ENCODE measurements around the gene RDH12. TPM values are rescaled to one million over a fixed set of nuclear protein-coding genes. Genes with fewer than 3 reads are reported as not detected.
"Not testable (repeated sequence)": the region's sequence is repeated elsewhere in the genome, so short reads cannot be mapped to it uniquely, and the experiment has no call there.

The RDH12 gene
- not detected for total RNA-seq
- long read RNA-seq: 0 reads

GRCh38 chr14:67701492-67701891 lies at the start of gene RDH12:
TSS of gene RDH12 (plus strand) at chr14:67701886. CDS start at chr14:67722643, 20,757 bp downstream.
- DNase-seq; ATAC-seq; intact Hi-C loops (cut with micrococcal nuclease): not testable (repeated sequence)

DNA sequence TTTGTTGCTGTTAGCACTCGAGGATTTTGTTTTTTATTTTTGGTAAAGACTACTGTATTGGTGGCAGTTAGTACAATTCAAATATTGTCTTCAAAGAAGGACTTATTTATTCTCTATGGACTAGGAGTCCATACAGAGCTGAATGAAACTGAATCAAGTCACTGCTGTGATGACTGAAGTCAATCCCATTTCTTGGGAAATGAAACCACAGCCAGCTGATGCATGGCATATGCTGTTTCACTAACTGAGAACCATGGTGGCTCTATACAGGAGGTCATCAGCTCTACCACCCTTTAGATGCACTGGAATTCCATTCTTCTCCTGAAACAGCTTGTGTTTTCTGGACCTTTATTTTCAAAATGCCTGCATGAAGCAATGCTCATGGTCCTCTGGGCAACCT lies 49.5 kb upstream of the RDH12 start:
- no peak for ATAC-seq
- intact Hi-C loops (cut with micrococcal nuclease): no loop called here
- no peak for DNase-seq

DNA sequence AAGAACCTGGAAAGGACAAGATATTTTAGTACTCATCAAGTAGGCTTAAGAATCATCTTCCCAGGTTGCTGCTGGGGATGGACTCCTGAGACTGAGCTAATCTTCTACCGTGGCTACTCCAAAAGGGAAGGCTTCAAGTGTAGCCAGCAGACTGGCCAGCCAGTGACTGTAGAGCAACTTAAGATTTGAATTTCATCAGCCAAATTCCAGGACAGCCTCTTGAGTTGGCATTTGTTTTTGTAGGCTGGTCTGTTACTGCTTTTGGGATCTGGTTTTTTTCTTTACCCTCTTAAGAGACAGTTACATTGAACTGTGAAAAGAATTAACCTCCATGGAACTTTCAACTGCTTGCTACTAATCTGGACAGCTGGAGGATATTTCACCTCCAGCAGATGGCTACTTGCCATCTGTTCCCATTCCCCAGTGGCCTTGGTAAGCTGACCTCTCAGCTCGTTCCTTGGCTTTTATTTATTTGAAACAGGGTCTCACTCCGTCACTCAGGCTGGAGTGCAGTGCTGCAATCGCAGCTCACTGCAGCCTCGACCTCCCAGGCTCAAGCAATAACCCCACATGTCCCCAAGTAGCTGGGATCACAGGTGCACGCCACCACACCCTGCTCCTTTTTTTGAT lies 47.9 kb upstream of the RDH12 start:
- no peak for ATAC-seq
- intact Hi-C loops (cut with micrococcal nuclease): no loop called here

DNA sequence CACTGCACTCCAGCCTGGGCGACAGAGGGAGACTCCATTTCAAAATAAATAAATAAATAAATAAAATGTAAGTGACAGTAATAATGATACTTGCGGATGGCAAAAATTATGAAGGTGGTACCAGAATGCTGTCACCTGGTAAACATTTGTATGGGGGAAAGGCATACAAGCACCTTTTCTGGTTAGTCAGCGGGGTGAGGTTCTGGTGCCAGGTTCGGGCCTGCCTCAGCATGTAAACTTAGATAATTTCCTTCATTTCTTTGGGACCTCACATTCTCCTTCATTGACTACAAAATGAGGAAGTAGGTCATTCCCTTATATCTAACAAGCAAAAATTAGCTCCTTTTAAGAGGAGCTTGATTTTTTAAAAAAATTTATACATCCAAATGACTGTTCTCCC lies 38.1 kb upstream of the RDH12 start:
- ATAC-seq (no peak), DNase-seq (no peak)
- intact Hi-C loops (cut with micrococcal nuclease): no loop called here

More for the DNA sequence above, 47.9 kb upstream of the RDH12 start:
- no peak for DNase-seq

DNA sequence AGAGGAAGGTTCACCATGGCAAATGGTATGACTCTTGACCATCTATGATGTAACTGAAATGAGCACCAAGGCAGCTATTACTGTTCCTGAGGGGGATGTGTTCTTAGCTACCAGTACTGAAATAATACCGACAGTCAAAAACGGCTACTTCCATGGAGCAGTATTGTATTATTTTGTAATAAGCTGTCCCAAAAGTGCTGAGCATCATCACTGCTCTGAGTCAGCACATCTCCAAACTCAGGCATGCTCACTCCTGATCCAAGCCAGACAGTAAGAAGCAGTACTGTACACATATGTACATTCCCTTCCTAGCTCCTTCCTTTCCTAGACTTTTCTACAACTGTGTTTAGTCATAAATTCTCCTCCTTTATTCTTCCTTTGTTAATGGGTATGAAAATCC lies 35.8 kb upstream of the RDH12 start:
- no peak for ATAC-seq
- DNase-seq: no peak
- intact Hi-C loops (cut with micrococcal nuclease): loop anchor here (5.0 kb wide), 1 partner anchor 49 kb away; the partner anchor contains the start of gene ARG2

GRCh38 chr14:67666750-67667449 lies 34.8 kb upstream of the RDH12 start:
- DNase-seq: no peak
- ATAC-seq: peak; percentile 72
- intact Hi-C loops (cut with micrococcal nuclease): loop anchor here (5.0 kb wide), 1 partner anchor 50 kb away; the partner anchor contains the start of gene ARG2

GRCh38 chr14:67668559-67668958 lies 33.1 kb upstream of the RDH12 start:
- no peak for DNase-seq
- ATAC-seq: no peak
- intact Hi-C loops (cut with micrococcal nuclease): loop anchor here (5.0 kb wide), 1 partner anchor 51 kb away; the partner anchor contains the start of gene ARG2

DNA sequence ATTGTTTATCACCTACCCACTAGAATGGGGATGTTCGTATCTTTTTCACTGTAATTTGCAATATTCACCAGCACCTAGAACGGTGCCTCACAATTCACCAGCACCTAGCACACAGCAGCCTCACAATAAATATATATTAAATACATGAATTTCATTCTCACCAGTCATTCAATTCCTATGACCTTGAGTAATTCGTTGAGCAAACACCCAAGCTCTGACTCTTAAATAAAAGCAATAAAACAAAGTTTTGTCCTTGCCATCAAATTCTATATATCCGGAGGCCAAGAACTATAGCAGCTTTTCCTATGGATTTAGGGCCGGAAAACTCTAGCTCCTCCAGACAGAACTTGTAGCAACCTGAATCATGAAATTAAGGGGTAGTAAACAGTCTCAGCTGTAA lies 28.2 kb upstream of the RDH12 start:
- DNase-seq (no peak), ATAC-seq (no peak)
- intact Hi-C loops (cut with micrococcal nuclease): no loop called here

GRCh38 chr14:67674139-67674479 lies 27.6 kb upstream of the RDH12 start:
- ATAC-seq (peak; percentile 89), DNase-seq (peak; percentile 82)
- intact Hi-C loops (cut with micrococcal nuclease): no loop called here

GRCh38 chr14:67674480-67675218 lies 27.0 kb upstream of the RDH12 start, which contains the start of gene VTI1B:
TSS of gene VTI1B (minus strand) at chr14:67674632. CDS start at chr14:67674489, 143 bp downstream.
- ATAC-seq (peak; percentile 98), DNase-seq (peak; percentile 89)
- intact Hi-C loops (cut with micrococcal nuclease): no loop called here

- intact Hi-C loops (cut with micrococcal nuclease): no loop called here
- ATAC-seq: no peak
- no peak for DNase-seq
These were observed 26.5 kb upstream of the RDH12 start for GRCh38 chr14:67675219-67675582.

DNA sequence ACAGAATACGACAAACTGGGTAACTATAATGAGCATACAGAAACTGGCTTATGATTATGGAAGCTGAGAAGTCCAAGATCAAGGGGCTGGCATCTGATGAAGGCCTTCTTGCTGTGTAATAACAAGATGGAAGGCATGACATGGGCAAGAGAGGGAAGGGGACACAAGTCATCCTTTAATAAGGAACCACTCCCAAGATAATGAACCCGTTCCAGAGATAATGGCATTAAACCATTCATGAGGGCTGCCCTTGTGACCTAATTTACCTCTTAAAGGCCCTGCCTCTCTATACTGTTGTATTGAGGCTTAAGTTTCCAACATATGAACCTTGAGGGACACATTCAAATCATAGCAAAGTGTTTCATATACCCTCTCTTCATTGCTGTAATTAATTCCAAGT lies 22.7 kb upstream of the RDH12 start:
- intact Hi-C loops (cut with micrococcal nuclease): no loop called here
- DNase-seq (no peak), ATAC-seq (no peak)

DNA sequence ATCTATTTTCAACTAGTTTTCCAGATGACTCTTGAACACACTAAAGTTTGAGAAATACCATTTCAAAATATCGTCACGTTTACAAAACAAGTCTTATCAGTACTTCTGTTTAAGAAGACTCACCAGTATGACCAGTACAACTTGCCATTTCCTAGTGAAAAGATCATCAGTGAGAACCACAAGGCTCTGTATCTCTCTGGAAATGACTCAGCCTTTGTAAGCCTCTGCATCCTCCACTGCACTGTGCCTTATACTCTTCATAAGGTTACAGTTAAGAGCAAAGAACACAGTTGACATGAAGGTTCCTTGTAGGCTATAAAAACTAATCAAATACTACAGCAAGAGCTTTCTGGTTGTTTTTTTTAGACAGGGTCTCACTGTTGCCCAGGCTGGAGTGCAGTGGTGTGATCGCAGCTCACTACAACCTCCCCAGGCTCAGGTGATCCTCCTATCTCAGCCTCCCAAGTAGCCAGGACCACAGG lies 21.5 kb upstream of the RDH12 start:
- intact Hi-C loops (cut with micrococcal nuclease): no loop called here
- ATAC-seq: no peak
- no peak for DNase-seq

DNA sequence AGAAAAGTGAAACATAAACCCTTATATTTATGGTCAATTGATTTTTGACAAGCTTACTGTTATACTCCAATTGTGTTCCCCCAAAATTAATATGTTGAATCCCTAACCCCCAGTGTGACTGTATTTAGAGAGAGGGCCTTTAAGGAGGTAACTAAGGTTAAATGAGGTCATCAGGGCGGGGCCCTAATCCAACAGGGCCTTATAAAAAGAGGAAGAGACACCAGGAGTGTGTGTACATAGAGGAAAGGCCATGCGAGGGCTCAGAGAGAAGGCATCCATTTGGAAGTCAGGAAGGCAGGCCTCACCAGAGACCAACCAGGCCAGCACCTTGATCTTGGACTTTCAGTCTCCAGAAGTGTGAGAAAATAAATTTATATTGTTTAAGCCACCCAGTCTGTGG lies 20.7 kb upstream of the RDH12 start:
- intact Hi-C loops (cut with micrococcal nuclease): no loop called here

GRCh38 chr14:67683842-67684241 lies 17.8 kb upstream of the RDH12 start:
- intact Hi-C loops (cut with micrococcal nuclease): no loop called here
- ATAC-seq (no peak), DNase-seq (no peak)

More for the DNA sequence above, 20.7 kb upstream of the RDH12 start:
- no peak for ATAC-seq
- no peak for DNase-seq

DNA sequence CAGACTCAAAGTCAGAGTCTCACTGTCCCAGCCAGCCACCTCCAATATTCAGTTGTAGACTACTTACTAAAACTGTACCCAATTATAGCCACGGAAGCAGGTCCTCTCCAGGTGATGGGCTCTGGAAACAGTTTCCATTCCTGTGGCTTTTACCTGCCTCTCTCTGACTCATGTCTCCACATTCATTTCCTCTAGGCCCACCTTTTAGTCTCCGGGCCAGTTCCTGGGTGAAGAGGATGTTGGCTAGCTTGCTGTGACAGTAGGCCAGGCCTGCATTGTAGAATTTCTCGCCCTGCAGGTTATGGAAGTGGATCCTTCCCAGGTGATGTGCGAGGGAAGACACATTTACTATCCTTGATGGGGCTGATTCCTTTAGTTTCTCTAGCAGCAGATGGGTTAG lies 11.7 kb upstream of the RDH12 start:
- no peak for DNase-seq
- ATAC-seq: no peak
- intact Hi-C loops (cut with micrococcal nuclease): no loop called here

DNA sequence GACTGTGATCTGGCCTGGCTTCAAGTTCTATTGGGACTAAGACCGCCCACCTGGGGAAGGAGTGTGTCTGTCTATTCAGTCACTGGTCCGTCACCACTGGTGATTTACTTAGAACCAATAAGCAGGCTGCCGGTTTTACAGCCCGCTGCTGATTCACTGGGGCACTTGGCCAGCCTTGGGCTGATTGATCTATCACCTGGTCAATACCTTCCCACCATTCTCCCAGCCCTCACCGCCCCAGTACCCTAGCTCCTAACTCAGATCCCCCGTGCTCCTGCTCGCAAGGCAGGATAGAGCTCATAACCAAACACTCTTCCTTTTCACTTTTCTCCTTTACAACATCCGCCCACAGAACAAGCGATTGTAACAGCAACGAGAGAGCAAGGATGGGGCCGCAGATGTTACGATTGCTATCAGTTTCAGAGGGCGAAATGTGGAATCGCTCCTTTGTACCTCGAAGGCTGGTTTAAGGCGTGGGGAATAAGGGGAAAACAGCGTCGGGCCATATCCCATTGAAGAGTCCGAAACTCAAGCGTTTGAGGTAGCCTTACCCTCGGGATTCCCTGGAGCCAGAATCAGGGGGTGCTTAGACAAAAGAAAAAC lies 6.8 kb upstream of the RDH12 start:
- ATAC-seq (peak; percentile 63), DNase-seq (no peak)
- intact Hi-C loops (cut with micrococcal nuclease): no loop called here

- intact Hi-C loops (cut with micrococcal nuclease): no loop called here
- ATAC-seq: peak; percentile 99
- peak; percentile 85 for DNase-seq
These were observed 6.2 kb upstream of the RDH12 start, which contains the start of gene RDH11 for GRCh38 chr14:67695394-67695949. TSS of gene RDH11 (minus strand) at chr14:67695764. CDS start at chr14:67695703, 61 bp downstream.

DNA sequence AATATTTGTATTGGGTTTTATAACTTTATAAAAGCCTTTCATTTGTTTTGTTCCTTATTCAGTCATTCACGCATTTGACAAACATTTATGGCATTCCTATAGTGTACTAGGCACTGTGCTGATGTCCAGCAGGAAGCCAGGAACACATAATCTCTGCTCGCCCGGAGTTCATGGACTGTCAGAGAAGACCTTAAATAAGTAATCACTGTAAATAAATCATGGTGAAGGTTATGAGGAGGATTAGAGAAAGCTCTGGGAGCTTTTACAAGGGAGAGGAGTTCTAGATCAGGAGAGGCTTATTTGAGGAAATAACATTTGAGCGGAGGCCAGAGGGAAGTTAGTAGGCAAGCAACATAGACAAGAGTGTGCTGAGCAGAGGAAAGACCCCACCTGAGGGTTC lies 4.7 kb upstream of the RDH12 start:
- DNase-seq: no peak
- no peak for ATAC-seq
- intact Hi-C loops (cut with micrococcal nuclease): no loop called here

Data from left ventricle myocardium superior (tissue), 1 donor.